GM19397 (cell line): ENCODE data around the gene NHERF2.

Experiments used
- ATAC-seq: cut with Tn5 transposase; IDR thresholded peaks from one replicate; pipeline ENCODE4 v1.9.1; 2021; ENCODE audit warnings: mild to moderate bottlenecking, moderate library complexity; ENCODE audit not compliant: unreplicated experiment

NHERF2 gene

DNA sequence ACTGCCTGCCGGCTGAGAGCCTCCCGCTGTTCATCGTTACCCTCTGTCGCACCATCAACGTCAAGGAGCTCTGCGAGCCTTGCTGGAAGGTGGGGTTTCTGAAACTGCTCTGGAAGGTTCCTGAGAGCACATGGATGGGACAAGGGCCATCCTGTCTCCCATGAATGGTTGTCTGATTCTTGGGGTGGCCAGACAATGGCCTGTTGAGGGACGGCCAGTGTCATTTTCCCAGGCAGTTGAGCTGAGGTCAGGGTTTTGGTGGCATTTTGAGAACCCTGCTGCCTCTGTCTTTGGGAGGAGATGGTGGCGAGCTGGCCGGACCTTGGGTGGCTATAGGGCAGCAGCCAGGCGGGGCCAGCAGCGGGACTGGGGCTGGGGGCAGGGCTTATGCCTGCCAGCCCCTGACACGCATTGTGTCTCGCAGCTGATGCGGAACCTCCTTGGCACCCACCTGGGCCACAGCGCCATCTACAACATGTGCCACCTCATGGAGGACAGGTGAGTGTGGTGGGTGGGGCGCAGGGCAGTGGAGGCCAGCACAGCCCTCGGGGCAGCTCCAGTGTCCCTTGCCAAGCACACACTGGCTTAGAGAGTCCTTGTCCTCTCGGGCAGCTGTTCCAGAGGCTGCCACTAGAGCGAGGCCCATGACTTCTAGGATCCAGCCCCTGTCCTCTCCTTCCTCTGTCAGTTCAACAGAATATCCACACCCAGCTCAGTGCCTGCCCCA is 30.1 kb downstream of the NHERF2 start:
- no peak for ATAC-seq

DNA sequence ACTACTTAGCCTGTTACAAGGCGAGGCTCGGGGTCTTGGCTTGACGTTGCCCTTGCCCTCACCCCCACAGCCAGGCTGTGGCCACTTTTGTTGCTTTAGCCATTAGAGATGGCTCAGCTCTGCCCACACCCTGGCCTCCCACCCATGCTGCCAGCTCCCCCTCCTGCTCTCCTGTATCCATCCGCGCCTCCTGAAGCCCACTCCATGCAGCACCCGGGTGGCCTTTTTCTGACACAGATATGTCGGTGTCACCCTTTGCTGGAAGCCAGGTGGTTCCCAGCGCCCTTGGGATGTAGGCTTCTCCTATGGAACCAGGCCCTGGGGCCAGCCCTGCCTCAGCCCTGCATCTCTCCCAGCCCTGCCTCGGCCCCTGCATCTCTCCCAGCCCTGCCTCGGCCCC is 30.7 kb downstream of the NHERF2 start:
- no peak for ATAC-seq

DNA sequence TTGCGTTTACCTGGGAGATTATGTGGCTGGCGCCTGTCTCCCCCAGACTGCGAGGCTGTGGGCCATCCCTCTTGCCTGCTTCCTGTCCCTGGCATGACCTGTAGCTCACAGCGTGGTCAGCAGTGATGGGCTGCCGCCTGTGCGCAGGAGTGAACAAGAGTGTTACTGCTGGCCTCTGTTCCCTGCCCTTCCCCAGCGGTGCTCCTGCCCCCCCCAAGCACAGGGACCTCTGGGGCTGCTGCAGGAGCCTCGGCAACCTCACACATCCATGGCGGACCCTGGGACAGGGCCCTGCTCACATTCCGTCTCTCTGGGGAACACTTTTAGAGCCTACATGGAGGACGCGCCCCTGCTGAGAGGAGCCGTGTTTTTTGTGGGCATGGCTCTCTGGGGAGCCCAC is 31.7 kb downstream of the NHERF2 start:
- ATAC-seq = no peak

DNA sequence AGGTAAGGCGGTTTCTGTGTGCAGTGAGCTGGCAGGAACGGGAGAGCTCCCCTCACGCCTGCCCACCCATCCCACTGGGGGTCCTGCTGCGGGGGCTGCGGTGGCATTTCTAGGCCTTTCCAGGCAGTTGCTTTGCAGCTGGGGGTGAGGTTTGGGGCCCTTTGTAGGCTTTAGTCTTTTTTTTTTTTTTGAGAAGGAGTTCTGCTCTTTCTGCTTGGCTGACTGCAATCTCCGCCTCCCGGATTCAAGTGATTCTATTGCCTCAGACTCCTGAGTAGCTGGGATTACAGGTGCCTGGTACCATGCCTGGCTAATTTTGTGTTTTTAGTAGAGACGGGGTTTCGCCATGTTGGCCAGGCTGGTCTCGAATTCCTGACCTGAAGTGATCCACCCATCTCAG is 32.2 kb downstream of the NHERF2 start:
- no peak for ATAC-seq

DNA sequence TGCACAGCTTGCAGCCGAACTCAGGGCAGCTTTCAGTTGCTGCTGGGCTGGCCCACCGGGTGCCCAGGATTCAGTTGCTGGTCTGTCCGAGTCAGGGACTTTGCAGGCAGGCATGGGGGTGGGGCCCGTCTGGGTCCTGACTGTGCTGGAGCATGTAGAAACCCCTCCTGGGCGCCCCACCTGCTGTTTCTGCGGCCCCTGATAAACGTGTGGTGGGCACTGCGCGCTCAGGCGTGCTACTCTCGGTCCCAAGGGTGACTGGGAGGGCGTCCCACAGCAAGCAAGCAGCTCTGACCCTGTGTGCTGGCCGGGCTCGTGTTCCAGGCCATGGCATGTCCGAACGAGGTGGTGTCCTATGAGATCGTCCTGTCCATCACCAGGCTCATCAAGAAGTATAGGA is 33.6 kb downstream of the NHERF2 start:
- no peak for ATAC-seq

DNA sequence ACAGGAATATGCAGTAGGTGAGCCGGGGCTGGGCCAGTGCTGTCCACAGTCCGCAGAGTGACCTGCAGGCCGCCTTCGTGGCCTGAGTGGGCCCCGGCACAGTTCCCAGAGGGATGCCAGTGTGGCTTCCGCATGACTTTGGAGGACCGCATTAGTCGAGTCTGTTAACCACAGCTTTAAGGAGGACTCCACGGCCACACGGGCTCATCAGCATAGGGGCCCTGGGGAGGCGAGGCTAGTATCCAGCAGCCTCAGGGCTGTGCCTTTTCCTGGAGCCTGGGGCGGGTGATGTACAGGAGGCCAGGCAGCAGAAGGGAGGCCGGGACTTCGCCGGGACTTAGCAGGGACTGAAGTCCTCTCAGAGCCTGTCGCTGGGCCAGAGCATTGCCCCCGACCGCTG is 34.3 kb downstream of the NHERF2 start:
- no peak for ATAC-seq

DNA sequence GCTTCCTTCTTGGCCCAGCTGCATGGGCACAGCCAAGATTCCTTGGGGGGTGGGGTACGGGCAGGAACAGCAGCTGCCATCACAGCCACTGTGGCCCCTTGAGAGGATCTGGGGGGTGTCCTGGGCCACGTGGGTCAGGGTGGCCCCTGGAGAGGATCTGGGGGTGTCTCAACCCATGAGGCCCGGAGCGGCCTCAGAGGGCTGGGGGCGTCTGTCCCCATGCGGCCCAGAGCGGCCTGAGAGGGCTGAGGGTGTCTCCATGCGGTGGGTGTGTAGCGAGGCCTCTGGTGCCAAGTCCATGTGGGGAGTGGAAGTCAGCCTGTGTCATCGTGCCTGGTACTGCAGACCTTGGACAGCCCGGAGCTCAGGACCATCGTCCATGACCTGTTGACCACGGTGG is 34.8 kb downstream of the NHERF2 start:
- no peak for ATAC-seq

DNA sequence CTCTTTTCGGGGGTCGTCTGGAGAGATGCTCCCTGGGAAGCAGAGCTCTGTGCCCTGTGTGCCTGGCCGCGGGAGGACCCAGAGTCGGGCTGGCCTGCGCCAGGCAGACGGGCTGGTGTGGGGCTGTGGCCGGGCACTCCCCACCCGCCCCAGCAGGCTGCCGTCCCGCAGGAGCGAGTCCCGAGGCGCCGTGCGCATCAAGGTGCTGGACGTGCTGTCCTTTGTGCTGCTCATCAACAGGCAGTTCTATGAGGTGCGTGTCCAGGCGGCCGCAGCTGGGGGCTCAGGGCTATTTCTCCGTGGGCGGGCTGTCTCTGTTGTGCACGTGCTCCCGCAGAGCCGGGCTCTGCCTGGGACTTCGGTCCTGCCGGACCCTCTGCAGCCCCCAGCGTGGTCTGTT is 36.1 kb downstream of the NHERF2 start:
- no peak for ATAC-seq

DNA sequence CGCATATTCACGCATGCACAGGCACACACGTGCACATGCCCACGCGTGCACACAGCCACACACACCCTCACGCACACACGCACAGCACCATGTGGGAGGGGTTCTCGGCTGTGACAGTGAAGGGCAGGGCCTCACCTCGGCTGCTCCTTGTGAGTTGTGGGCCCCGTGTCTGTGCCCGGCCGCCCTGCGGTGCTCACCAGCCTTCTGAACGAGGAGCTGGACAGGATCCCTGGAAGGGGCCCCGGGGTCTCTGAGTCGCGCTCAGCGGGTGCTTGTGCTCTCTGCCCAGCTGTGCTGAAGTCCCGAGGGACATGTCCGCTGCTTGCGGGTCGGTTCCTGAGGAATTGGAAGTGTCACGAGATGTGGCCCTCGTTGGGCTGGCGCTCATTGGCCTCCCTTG is 37.2 kb downstream of the NHERF2 start:
- no peak for ATAC-seq

DNA sequence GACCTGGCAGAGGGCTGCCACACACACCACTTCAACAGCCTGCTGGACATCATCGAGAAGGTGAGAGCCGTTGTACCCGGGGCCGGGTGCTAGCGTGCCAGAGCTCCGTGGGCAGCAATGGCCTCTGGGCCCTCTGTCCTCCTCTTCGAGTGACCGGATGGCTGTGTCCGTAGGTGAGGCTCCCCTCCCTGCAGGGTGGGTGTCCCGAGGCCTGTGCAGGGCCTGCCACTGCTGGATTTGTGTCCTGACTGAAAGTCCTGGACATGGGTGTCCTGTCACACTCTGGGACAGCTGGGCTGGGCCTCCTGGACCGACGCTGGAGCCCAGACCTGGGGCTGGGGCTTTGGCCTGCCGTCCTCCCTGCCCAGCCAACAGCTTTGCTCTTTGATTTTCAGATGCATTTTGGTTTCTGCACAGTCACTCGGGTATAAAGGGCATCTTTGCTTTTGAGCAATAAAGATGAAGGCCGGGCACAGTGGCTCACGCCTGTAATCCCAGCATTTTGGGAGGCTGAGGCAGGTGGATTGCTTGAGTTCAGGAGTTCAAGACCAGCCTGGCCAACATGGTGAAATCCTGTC is 37.8 kb downstream of the NHERF2 start:
- no peak for ATAC-seq

DNA sequence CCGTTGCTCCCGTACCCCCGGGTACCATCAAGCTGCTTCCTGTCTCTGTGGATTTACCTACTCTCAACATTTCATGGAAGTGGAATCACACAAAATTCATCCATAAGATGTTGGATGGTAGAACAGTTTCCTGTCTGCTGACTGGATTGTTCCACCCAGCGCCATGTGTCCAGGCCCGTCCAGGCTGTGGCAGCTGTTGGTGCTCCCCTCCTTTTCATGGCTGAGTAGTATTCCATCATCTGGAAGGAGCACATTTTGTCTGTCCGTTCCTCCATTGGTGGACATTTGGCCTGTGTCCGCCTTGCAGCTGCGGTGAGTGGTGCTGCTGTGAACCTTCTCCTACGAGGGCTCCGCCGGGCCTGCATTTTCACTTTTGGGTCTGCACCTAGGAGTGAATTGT is 39.4 kb downstream of the NHERF2 start:
- no peak for ATAC-seq

DNA sequence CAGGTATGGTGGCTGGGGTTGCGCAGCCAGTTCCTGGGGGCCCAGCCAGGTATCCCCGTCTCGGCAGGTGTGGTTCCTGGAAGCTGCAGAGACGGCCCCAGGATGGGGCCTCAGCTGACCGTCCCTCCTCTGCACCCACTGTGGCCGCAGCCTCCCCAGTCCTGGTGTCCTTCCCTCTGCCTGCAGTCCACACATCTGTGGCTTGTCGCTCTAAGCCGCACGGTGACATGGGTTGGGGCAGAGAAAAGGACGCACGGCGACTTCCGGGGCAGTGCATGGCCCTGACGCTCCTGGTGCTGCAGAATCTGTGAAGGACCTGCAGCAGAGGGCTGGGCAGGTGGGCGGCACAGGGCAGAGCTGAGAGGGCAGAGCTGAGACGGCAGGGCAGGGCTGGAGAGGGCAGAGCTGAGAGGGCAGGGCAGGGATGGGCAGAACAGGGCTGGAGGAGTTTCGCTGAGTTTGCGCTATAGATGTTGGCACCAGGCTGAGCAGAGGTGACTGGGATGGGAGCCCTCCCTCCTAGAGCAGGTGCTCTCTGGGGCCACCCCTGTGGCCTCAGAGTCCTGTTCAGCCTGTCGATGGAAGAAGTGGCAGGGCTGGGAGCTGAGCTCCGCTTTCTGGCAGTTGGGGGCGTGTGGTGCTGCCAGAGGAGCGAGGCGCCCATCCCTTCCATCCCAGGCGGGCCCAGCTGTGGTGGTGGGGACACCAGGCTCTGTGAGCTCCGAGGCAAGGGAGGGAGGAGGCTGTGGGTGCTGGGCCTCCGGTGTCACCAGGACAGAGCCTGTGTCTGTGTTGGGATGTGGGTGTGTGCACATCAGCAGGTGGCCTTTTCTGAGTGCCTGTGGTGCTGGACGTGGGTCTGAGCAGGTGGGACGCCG is 44.1 kb downstream of the NHERF2 start:
- no peak for ATAC-seq

DNA sequence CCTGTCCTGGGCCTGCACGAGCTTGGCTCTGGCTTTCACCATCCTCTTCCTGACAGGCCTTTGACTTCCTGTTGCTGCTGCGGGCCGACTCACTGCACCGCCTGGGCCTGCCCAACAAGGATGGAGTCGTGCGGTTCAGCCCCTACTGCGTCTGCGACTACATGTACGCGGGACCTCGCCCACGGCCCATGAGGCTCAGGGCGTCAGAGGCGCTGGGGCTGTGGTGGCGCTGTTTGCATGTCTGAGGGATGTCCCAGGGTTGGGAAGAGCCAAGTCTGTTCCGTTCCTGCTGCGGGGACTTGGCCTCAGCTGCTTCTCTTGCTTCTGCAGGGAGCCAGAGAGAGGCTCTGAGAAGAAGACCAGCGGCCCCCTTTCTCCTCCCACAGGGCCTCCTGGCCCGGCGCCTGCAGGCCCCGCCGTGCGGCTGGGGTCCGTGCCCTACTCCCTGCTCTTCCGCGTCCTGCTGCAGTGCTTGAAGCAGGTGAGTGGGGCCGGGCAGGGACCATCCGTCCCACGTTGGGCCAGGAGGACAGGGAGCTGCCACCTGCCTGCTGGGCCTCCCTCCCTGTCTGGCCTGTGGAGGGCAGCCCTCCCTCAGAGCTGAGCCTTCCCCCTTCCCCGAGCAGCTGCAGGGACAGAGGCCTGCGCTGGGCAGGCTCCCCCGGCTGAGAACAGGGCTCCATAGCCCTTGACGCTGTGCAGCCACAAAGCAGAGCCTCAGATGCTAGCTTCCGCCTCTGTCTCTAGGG is 44.9 kb downstream of the NHERF2 start:
- ATAC-seq = no peak

DNA sequence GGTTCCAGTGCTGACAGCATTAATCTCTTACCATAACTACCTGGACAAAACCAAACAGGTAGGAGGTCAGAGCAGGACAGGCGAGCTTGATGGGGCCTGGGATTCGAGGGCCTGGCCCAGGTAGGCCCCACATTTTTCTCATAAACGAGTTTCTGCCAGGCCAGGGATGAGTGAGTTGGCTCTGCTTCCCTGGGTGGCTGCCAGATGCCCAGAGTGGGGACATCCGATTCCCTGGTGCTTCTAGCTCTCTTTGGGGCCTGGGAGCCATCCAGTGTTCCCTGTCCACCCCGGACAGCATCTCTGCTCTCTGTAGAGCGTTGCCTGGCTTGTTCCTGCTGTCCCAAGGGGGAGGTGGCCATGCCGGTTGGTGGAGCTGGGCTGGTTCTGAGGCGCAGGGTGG is 46.2 kb downstream of the NHERF2 start:
- ATAC-seq = no peak

DNA sequence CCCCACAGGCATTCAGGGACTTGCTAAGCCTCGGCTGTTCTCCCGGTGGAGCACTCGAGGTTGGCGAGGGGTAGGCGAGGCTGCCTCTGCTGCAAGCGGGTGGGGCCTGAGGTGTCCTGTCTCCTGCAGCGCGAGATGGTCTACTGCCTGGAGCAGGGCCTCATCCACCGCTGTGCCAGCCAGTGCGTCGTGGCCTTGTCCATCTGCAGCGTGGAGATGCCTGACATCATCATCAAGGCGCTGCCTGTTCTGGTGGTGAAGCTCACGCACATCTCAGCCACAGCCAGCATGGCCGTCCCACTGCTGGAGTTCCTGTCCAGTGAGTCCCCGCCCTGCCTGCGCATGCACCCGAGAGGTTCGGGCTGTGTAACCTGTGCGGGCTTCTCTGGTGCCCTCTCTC is 47.4 kb downstream of the NHERF2 start:
- ATAC-seq = no peak

DNA sequence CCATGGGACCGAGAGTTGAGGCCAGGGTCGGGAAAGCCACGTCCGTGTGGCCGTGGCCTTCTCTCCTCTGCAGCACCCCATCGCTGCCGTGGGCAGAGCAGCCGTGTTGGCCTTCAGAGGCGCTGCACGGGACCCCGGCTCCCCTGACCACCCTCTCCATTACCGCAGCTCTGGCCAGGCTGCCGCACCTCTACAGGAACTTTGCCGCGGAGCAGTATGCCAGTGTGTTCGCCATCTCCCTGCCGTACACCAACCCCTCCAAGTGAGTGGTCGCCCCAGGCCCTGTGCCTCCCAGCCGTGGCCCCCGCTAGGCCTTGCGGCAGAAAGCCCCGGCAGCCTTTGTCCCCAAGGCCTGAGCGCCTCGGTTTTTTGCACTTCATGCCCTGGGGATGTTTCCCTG is 48.9 kb downstream of the NHERF2 start:
- no peak for ATAC-seq

DNA sequence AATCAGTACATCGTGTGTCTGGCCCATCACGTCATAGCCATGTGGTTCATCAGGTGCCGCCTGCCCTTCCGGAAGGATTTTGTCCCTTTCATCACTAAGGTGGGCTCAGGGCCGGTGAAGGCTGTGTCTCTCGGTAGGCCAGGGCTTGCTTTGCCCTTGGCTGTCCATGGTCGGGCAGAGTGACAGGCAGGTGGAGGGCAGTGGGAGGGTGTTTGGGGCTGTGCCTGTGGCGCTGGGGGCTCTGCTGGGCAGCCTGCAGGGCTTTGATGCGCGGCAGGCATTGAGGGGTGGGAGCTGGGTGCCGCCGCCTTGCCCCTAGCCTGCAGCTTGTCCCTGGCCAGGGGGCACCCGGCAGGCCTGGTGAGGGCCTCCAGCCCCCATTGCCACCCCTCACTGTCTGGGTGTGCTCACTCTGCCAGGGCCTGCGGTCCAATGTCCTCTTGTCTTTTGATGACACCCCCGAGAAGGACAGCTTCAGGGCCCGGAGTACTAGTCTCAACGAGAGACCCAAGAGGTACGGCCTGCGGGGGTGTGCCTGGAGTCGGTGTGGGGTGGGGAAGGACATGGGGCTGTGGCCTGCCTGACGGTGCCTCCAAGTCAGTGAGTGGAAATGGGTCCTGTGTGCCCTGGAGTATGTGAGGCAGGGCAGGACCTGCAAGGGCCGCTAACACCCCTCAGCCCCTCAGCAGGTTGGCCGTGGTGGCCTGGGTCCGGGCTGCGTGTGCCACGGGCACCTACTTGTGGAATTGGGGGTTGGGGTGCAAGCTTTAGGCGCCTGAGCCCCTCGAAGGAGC is 49.6 kb downstream of the NHERF2 start:
- no peak for ATAC-seq

DNA sequence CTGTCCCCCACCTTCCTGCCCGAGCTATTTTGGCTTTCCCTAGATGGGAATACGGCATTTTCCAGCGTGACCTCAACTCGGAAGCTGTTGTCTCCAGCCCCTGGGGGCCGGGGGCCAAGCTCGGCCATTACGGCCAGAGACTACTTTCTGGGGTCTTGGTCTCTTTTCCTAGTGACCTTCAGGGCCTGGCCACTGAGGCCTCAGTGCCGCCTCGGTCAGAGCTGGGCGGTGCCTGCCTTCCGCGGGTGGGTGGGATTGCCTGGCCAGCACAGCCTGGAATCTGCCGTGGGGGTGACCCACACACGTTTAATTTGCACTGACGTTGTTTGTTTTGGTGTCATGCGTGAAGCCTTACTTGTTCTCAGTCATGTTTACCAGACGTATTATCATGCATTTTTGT is 50.3 kb downstream of the NHERF2 start:
- no peak for ATAC-seq

DNA sequence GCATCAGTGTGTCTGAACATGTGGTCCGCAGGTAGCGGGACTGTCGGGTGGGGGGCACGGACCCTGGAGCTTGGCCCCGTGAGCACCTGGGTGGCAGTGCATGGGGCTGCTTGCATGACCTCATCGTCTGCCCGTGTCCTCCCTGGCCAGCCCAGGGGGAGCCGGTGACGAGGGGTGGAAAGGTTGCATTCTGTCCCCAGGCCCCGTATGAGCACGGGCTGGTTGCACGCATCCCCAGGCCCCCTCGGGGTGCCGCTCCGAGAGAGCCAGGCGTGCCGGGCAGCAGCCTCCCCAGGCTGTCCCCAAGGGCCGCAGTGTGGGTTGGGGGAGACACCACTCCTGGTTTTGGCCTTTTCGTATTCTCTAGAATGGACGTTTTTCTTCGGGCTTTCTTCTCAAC is 51.0 kb downstream of the NHERF2 start:
- ATAC-seq = no peak

DNA sequence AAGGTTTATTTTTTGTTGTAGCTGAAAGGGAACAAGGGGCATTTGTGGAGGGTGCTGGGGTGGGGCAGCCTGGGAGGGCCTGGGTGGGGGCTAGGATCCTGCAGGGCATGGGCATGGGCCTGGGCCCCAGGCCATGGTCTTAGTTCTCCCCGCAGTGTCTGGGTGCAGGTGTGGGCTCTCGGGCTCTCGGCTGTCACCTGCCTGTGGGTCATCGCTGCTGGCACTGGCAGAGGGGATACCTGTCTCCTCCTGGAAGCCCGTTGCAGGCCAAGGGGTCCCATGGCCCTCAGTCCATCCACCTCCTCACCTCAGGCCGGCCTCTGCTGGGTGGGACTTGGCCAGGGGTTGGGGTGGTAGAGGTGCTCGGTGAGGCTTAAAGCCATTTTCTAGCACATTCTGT is 51.4 kb downstream of the NHERF2 start:
- ATAC-seq = no peak

DNA sequence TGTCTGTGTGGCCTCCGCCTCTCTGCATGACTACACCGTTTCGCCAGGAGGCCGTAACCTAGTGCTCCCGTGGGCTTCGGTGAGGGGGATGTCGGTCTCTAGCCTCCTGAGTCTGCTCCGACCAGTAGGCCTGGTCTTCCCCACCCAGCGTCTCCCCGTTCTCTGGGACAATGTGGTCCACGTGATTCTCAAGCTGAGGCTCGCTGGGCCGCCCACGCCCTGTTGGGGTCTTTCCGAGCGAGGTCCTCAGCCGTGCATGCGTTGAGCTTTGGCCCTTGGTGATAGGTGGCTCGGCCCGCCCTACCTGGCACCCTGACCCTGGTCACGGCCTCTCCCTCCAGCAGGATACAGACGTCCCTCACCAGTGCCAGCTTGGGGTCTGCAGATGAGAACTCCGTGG is 52.0 kb downstream of the NHERF2 start:
- no peak for ATAC-seq
